Lung (tissue), 12 donors: ENCODE measurements around the gene FBXO7. TPM values are rescaled to one million over a fixed set of nuclear protein-coding genes. Genes with fewer than 3 reads are reported as not detected.

Experiments used
- ATAC-seq: fragments of 200-7000 bp; cut with Tn5 transposase; one replicate; pipeline ENCODE4 v1.9.1; 2020; ENCODE audit warnings: moderate number of reproducible peaks; ENCODE audit not compliant: insufficient read depth, low FRiP score
- DNase-seq, 3 donors: peaks; one replicate each; pipeline ENCODE4 v3.0.0-alpha.2; 2013 to 2017
- H3K27ac ChIP-seq, 2 donors: one replicate each; pipeline ENCODE4 v1.5.1; 2013; ENCODE audit warnings: mild to moderate bottlenecking in 2 of 2, moderate library complexity in 2 of 2, control low read depth in 1 of 2, inconsistent platforms in 1 of 2, low read depth in 1 of 2, low read length in 1 of 2
- H3K27me3 ChIP-seq, 3 donors: one replicate each; pipeline ENCODE4 v1.5.1; 2013; ENCODE audit warnings: low read length in 2 of 3; ENCODE audit not compliant: control insufficient read depth in 3 of 3, insufficient read depth in 3 of 3
- H3K36me3 ChIP-seq, 4 donors: one replicate each; pipeline ENCODE4 v1.5.1; 2013; ENCODE audit warnings: low read length in 4 of 4, mild to moderate bottlenecking in 1 of 4, moderate library complexity in 1 of 4; ENCODE audit not compliant: control insufficient read depth in 4 of 4, insufficient read depth in 4 of 4
- H3K4me1 ChIP-seq, 5 donors: one replicate each; pipeline ENCODE4 v1.5.1; 2013; ENCODE audit warnings: low read length in 5 of 5, mild to moderate bottlenecking in 2 of 5, moderate library complexity in 1 of 5; ENCODE audit not compliant: control insufficient read depth in 5 of 5, insufficient read depth in 5 of 5
- H3K4me3 ChIP-seq: one replicate; pipeline ENCODE4 v1.5.1; 2013; ENCODE audit warnings: mild to moderate bottlenecking, control low read depth, moderate library complexity
- H3K9ac ChIP-seq, 2 donors: one replicate each; pipeline ENCODE4 v1.5.1; 2013; ENCODE audit warnings: low read length in 2 of 2, control low read depth in 1 of 2; ENCODE audit not compliant: insufficient read depth in 1 of 2
- H3K9me3 ChIP-seq, 4 donors: one replicate each; pipeline ENCODE4 v1.5.1; 2013; ENCODE audit warnings: low read length in 3 of 4, mild to moderate bottlenecking in 1 of 4, moderate library complexity in 1 of 4; ENCODE audit not compliant: control insufficient read depth in 4 of 4, insufficient read depth in 3 of 4
- WGBS, 2 donors: extraction: QIAGEN DNeasy Blood & Tissue Kit; methylation state at CpG; one replicate each; pipeline ENCODE4 v1.1.7; 2013; 5-methylcytosine and 5-hydroxymethylcytosine counted together
- polyA plus RNA-seq, 2 donors: library from polyadenylated mRNA; stranded (reverse); fragments of 200-250 nt; gene quantifications; one replicate each; pipeline ENCODE4 v1.2.1, GENCODE V29; 2013
- total RNA-seq, 2 donors: library from RNA; depleted of rRNA in 1 of 2; stranded (reverse); fragments of >200 nt in 1 of 2; gene quantifications; one replicate each; pipeline ENCODE4 v1.2.1, GENCODE V29; 2014 to 2021
- TF ChIP-seq, protein P1 (sequence below): IDR thresholded peaks from 2 replicates; pipeline ENCODE4 v1.5.1; 2012; ENCODE audit warnings: mild to moderate bottlenecking; ENCODE audit errors: control extremely low read depth, extremely low read depth
- donor health status: control.
- donor health status: control.
- donor health status: Bipolar disorder and iron deficiency.
- donor health status: healthy.
- donor health status: DM: yes; HTN: yes; CAD: no.

FBXO7 gene
- total and polyA plus RNA-seq, 4 donors, result 48.8 to 117 (median 72.1) TPM

DNA sequence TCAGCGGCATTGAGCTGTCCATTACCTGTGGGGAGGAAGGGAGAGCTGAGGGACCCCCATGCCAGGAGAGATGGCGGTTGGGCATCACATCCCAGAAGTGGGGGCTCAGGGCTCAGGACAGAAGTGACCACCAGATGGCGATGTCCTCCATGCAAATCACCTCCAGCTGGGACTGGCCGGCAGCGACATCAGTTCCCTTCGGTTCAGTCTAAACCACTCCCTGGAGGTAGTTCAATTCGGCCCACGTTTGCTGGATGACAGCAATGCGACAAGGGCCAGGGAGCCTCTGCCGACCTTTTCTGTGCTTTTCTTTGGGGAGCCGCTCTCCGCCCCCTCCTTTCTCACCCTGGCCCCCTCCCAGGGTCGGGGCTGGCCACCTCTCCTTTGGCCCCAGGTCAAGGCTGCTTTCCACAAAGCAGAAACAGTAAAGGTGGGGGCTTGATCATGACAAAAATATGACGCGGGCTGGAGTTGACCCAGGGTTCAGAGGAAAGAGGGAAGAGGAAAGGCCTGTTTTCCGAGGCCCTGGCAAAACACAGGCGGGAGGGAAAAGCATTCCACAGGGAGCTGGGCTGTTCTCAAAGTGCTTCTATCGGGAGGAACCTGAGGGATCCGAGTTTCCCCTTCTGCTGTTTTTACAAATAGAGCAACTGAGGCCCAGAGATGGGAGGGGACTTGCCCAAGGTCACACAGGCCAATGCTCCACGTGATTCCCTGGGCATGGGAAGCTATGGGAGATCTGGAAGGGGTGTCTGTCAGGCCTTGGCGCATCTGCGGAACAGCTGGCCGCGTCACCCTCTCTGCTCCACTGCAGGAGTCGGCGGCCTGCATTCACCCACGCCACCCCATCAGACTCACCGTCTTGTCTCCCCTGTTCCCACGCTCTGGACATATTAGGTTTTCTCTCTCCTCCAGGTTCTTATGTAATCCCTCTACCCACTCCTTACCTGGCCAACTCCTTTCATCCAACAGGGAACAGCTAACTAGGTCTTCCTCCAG is 54.7 kb downstream of the FBXO7 start:
- Histone ChIP-seq H3K4me1 (peaks cover 2 to 42% (median 18%) of the 10 kb centered on the region in 5 donors), H3K9me3 (peaks cover 0 to under 1% (median 0%) of the 10 kb centered on the region in 4 donors), H3K27ac (peak overlapping the region; percentile 10 to 83), H3K4me3 (no peak overlapping the region), H3K27me3 (no peaks in the 10 kb centered on the region), H3K36me3 (no peaks in the 10 kb centered on the region), H3K9ac (no peak overlapping the region)
- WGBS, 2 donors, result 44 to 48% methylated on average over 29 of the region's 29 CpGs
- DNase-seq (peak; percentile 90 to 94 (median 91)), ATAC-seq (peak; percentile 82)
- TF ChIP-seq, protein P1, sequence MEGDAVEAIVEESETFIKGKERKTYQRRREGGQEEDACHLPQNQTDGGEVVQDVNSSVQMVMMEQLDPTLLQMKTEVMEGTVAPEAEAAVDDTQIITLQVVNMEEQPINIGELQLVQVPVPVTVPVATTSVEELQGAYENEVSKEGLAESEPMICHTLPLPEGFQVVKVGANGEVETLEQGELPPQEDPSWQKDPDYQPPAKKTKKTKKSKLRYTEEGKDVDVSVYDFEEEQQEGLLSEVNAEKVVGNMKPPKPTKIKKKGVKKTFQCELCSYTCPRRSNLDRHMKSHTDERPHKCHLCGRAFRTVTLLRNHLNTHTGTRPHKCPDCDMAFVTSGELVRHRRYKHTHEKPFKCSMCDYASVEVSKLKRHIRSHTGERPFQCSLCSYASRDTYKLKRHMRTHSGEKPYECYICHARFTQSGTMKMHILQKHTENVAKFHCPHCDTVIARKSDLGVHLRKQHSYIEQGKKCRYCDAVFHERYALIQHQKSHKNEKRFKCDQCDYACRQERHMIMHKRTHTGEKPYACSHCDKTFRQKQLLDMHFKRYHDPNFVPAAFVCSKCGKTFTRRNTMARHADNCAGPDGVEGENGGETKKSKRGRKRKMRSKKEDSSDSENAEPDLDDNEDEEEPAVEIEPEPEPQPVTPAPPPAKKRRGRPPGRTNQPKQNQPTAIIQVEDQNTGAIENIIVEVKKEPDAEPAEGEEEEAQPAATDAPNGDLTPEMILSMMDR, result peak; percentile 77

DNA sequence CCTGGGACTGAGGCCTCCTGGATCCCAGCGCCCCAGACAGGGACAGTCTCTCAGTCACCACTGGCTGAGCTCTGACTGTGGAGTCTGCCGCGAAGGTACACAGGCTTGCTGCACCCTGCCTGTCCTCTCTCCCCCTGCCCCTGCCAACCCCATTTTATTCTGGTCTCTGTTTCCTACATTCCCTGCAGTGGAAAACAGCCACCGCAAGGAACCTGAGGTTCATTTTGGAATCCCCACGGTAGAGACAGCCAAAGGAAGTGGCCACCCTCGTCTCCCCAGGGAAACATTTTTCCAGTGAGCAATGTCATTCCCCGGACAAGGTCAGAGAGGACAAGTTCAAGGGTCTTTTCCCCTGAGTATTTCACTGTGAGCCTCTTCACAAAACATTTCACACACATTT is 56.6 kb downstream of the FBXO7 start:
- Histone ChIP-seq H3K9ac (no peak overlapping the region), H3K9me3 (no peaks in the 10 kb centered on the region), H3K27me3 (no peaks in the 10 kb centered on the region), H3K36me3 (no peaks in the 10 kb centered on the region), H3K4me1 (peaks cover 2 to 48% (median 26%) of the 10 kb centered on the region in 5 donors), H3K27ac (peak overlapping the region; percentile 30 to 63), H3K4me3 (no peak overlapping the region)
- DNase-seq, result no peak
- TF ChIP-seq, protein P1, result no peak
- 58 to 76% methylated on average over 7 of the region's 7 CpGs for WGBS, 2 donors
- ATAC-seq, result no peak

- Histone ChIP-seq H3K27ac (peak overlapping the region; percentile 49 to 82), H3K36me3 (no peaks in the 10 kb centered on the region), H3K27me3 (no peaks in the 10 kb centered on the region), H3K4me3 (no peak overlapping the region), H3K9me3 (no peaks in the 10 kb centered on the region), H3K9ac (no peak overlapping the region), H3K4me1 (peaks cover 2 to 48% (median 26%) of the 10 kb centered on the region in 5 donors)
- 44 to 73% methylated on average over 19 of the region's 19 CpGs for WGBS, 2 donors
- DNase-seq (peak; percentile 41 to 70 (median 42)), ATAC-seq (peak; percentile 8)
- TF ChIP-seq, protein P1, result no peak
Observed at GRCh38 chr22:32531931-32532819, 57.6 kb downstream of the FBXO7 start.
